ENCODE results near the gene TAB3.

Gene TAB3

DNA sequence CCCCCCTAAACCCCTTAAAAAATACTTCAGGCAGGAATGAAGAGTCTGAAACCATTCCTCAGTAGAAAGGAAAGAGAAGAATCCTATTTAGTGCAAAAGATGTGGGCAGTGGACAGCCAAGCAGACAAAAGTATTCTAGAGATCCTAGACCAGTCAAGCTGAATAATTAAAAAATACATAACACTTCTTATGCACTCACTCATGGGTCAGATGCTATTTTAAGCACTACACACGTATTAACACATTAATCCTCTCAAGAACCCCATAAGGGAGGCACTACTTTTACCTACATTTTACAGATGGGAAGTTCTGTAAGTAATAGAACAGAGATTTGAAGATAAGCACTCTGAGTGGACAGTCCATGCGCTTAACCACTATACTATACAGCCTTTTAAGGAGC lies 5.9 kb downstream of the TAB3 start:
- no peak for DNase-seq

- DNase-seq: no peak
Observed at GRCh38 chrX:30881797-30882196, 7.3 kb downstream of the TAB3 start.

DNA sequence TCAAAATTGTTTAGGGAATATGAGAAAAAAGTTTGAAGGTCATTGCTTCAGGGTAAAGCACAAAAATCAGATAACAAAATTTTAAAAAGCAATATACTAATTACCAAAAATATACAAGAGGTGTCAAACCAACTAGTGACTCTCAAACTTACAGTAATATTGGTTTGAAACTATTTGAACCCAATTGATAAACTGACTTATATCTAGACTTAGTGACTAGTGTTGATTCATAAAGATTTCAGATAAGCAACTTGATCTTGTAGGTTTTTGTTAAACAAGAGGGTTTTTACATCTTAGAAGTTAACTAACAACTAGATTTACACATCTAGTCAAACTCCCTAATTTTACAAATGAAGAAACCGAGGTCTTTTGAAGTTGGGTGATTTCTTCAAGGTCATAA lies 7.7 kb downstream of the TAB3 start:
- no peak for DNase-seq

GRCh38 chrX:30880058-30880457 lies 9.0 kb downstream of the TAB3 start:
- no peak for DNase-seq

DNA sequence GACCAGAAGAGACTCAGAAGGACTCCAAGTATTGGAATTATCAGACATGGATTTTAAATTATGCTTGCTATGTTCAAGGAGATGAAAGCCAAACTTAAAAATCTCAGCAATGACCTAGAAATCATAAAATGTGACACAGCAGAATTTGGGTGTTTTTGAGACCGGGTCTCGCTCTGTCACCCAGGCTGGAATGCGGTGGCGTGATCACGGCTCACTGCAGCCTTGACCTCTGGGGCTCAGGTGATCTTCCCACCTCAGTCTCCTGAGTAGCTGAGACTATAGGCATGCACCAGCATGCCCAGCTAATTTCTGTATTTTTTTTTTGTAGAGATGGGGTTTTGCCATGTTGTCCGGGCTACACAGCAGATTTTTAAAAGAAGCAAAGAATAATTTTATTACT lies 12.7 kb downstream of the TAB3 start:
- no peak for DNase-seq

DNA sequence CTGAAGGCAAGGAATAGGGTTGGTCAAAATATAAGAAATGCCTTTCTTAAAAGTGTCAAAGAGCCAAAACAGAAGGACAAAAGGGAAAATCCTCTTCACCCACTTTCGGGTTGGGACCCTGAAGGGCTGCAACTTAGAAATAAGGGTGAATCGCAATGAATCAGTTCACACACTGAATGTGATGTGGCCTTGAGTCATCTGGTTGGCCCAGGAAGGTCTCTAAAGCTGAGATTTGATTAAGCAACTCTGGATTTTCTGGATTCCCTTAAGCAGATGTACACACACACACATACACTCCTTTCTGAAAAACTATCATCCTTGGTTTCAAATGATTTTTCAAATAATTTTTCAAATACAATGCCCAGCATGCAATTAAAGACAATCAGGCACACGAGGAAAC lies 13.1 kb downstream of the TAB3 start:
- DNase-seq: peak; percentile 3

DNA sequence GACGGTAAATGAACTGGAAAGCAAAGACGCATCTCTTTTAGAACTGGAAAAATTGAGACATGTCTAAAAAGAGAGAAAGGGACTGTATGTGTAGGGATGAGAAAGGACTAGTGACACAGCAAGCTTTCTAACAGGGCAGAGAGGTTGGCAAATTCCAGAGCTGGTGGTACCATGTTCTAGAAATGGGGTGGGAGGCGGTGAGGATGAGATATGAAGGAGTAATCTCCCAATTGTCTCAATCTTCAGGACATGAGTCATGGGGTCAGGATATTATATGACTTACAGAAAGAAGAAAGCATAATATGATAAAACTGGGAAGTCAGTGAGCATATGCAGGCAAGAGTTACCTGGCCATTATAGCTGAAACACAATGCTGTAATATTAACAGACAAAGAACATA lies 14.2 kb downstream of the TAB3 start:
- no peak for DNase-seq

GRCh38 chrX:30870572-30870971 lies 18.5 kb downstream of the TAB3 start:
- DNase-seq: no peak

GRCh38 chrX:30865612-30866011 lies 23.4 kb downstream of the TAB3 start:
- no peak for DNase-seq

DNA sequence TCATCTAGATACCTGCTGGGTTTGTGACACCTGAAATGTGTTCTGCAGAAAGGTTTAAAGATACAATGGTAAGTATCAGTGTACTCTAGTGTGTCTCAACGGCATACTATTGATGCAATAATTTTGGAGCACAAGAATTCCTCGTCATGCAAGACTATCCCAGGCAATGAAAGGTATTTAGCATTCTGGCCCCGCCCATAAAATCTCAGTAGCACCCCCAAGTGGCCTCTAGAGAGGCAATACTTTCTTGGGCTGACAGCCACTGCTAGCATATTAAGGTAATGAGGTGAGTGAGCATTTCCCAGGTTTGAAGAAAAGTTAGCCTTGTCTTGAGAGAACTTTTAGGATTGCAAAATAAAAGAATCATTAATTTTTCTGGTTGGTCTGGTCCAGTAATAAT lies 24.0 kb downstream of the TAB3 start:
- DNase-seq: no peak

DNA sequence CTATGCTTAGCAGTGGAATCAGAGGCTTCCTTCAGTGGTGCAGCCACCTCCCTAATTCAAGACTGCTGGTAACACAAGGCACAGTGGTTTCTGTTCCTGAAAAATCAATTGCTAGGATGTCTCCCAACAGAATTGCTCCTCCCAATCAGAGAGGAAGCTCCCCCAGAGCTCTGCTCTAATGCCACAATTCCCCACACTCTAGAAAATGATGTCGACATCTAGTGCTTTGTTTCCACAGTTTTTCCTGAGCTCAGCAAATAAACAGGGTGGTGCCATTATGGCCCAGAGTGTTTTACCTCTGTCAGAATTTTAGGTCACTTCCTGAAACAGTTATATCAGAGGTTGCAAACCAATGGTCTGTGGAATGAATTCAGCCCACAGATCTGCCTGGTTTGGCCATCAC lies 24.7 kb downstream of the TAB3 start:
- DNase-seq: no peak

- no peak for DNase-seq
Observed at GRCh38 chrX:30863974-30864373, 25.1 kb downstream of the TAB3 start.

DNA sequence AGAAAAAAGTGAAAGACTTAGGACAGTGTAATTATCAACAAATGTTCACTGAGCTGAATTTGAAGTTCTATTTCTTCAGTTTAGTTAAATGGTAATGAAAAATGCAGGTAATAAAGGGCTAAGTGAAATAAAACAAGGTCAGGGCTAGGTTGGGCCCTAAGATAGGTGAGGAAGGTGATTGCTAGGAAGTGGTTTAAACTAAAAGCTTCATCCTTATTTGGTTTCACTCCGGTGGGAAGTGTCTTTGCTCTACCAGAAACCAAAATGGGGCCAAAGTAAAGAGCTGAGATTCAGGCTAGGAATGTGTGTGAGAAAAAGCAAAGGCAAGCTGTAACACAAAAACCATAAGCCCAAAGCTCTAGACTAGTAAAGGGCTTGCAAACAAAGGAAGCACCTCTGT lies 31.0 kb downstream of the TAB3 start:
- DNase-seq: no peak

DNA sequence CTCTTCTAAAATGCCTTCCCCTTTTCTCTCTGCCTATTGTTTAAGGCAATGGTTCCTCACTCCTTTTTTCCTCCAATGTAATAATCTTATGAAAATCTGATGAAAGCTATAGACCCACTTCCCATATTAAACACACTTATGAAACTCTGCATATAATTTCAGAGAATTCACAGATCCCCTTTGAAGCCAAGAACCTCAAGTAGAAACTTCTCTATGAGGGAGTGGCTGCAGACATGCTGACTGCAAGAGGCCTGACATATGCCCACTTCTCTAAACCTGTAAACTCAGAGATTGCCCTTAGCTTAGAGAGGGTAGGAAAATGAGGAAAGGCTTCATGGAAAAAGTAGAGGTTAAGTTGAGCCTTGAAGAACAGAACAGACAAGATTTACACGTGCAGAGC lies 37.6 kb downstream of the TAB3 start:
- no peak for DNase-seq

DNA sequence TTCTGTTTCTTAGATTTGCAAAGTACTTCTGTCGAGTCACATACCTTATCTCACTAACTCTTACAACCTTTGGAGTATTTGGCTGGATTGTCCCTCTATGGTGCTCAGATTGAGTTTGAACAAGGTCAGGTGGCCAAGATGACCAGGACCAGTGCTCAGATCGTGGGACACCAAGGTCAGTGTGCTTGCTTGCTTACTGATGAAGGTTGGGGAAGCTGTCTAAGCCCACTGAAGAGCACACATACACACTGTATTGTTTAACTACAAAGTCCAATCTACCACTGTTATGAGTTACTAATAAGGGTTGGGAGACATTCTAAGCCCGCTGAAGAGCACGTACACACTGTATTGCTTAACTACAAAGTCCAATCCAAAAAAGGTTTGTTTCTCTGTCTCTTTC lies 53.7 kb downstream of the TAB3 start:
- DNase-seq: no peak

- DNase-seq: no peak
Observed at GRCh38 chrX:30833896-30834295, 55.2 kb downstream of the TAB3 start.

DNA sequence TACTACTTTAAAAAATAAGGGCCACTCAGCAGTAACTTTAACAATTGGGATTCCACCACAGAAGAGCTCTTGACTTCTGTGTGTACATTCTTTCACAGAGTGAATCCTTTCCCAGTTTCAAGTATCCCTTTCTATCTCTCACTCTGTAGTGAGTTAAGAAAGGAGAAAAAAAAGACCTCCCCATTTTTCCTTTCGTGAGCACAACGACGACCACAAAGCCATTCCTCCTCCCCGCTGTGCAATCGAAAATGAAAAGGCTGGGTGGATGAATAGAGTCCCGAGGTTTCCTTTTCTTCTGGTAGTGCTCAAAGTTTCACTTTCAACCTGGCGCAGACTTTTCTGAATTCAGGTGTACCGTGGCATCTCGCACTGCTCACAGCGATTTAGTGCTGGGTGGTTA lies 58.0 kb downstream of the TAB3 start:
- peak; percentile 25 for DNase-seq

DNA sequence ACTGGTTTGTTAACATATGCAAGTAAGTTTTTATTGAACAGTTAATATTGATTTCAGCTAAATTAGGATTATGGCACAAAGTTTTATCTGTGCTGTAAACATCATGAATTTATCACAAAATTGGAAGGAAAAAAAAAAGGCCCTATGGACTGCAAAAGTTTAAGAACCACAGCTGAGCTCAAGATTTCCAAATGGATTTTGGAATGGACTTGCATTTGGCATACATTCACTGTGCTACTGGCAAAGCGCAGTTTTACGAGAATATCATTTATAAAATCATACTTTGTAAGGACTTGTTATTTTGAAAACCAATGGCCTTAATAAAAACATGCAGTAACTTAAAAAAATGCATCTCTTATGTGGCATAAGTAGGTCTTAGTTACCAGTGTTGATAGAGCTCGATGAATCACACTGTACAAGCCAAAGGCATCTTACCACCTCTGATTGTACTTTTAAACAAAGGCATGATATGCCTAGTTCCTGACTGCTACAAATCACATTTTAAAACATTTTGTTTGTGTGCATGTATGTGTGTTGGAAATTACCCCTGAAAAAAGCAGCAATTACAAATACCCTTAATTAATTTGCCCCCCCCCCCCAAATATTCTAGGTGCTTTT lies 58.6 kb downstream of the TAB3 start:
- DNase-seq: no peak

DNA sequence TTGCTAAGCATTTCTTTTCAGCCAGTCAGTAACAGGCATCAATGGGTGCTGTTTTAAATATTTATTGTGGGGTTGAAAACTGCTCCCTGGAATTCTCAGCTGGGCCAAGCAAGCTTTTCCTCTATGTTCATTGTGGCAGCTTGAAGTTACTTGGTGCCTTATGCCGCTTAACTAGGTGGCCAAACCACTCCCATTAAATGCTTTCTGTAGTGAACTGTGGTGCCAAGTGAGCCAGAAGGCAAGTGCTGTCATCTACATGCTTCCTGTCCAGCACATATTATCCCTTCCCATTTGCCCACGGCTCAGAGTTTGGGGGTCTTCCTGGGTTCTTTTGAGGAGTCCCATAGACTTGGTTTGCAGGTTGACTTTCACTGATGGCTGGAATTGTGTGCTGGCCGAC lies 64.8 kb downstream of the TAB3 start:
- no peak for DNase-seq

- no peak for DNase-seq
Observed at GRCh38 chrX:30822764-30823163, 66.3 kb downstream of the TAB3 start.

GRCh38 chrX:30822068-30822681 lies 66.9 kb downstream of the TAB3 start:
- no peak for DNase-seq

DNA sequence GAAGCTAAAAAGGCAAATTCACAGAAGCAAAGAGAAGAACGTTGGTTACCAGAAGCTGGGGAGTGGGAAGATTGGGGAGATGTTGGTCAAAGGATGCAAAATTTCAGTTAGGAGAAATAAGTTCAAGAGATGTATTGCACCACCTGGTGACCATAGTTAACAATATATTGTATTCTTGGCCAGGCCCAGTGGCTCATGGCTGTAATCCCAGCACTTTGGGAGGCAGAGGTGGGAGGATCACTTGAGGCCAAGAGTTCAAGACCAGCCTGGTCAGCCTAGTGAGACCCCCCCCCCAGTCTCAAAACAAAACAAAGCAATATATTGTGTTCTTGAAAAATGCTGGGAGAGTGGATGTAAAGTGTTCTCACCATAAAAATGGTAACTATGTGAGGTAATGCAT lies 67.9 kb downstream of the TAB3 start:
- DNase-seq: no peak

DNA sequence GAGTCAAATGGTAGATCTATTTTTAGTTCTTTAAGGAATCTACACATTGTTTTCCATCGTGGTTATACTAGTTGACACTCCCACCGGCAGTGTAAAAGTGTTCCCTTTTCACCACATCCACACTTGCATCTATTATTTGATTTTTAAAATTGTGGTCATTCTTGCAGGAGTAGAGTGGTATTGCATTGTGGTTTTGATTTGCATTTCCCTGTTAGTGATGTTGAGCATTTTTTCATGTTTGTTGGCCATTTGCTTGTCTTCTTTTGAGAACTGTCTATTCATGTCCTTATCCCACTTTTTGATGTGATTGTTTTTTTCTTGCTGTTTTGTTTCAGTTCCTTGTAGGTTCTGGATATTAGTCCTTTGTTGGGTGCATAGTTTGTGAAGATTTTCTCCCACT lies 70.0 kb downstream of the TAB3 start:
- no peak for DNase-seq

GRCh38 chrX:30816079-30816478 lies 73.0 kb downstream of the TAB3 start:
- DNase-seq: no peak

GRCh38 chrX:30814978-30815377 lies 74.1 kb downstream of the TAB3 start:
- no peak for DNase-seq

Measured in stimulated activated CD4-positive, alpha-beta T cell treated with anti-CD3 and anti-CD28 coated beads, Interleukin-1b, Interleukin-23, amount 100 ng/mL, for 48 hours (primary cell).